Muscle of leg (tissue), 11 donors: ENCODE results near the gene CAVIN1. TPM values are rescaled to one million over a fixed set of nuclear protein-coding genes. Genes with fewer than 3 reads are reported as not detected.
"Not testable (repeated sequence)": the region's sequence is repeated elsewhere in the genome, so short reads cannot be mapped to it uniquely, and the experiment has no call there.

ENCODE experiments used
- DNase-seq: peaks from one replicate; pipeline ENCODE4 v3.0.0; 2013
- H3K27ac ChIP-seq: one replicate; pipeline ENCODE4 v1.5.1; 2013; ENCODE audit warnings: mild to moderate bottlenecking, low read length, control low read depth
- H3K27me3 ChIP-seq: one replicate; pipeline ENCODE4 v1.6.1; 2013; ENCODE audit warnings: low read length; ENCODE audit not compliant: control insufficient read depth, insufficient read depth
- H3K36me3 ChIP-seq: one replicate; pipeline ENCODE4 v1.6.1; 2013; ENCODE audit warnings: low read length; ENCODE audit not compliant: control insufficient read depth, insufficient read depth
- H3K4me1 ChIP-seq: one replicate; pipeline ENCODE4 v1.6.1; 2013; ENCODE audit warnings: low read length; ENCODE audit not compliant: control insufficient read depth, insufficient read depth
- H3K4me3 ChIP-seq: one replicate; pipeline ENCODE4 v1.5.1; 2013; ENCODE audit warnings: low read length, control low read depth
- H3K9me3 ChIP-seq: replicated peaks from 2 replicates; pipeline ENCODE4 v1.6.1; 2013; ENCODE audit warnings: low read depth, low read length; ENCODE audit not compliant: control insufficient read depth
- WGBS: methylation state at CpG from one replicate; pipeline ENCODE4 v1.1.5; 2013; ENCODE audit warnings: missing lambda C conversion rate; ENCODE audit not compliant: insufficient coverage; 5-methylcytosine and 5-hydroxymethylcytosine counted together
- polyA plus RNA-seq, 8 donors: library from polyadenylated mRNA; unstranded; fragments of 120-200 nt; gene quantifications; one replicate each; pipeline versions ENCODE4 v1.2.1 to v1.2.3, GENCODE V29; 2013; ENCODE audit warnings: inconsistent platforms in 1 of 8, low replicate concordance in 1 of 8; ENCODE audit not compliant: insufficient read length in 8 of 8, insufficient read depth in 1 of 8
- total RNA-seq: library from RNA; stranded (reverse); fragments of 120-200 nt; gene quantifications from one replicate; pipeline ENCODE4 v1.2.4, GENCODE V29; 2013

CAVIN1 gene
- total and polyA plus RNA-seq, 9 donors = 206 to 334 (median 291) TPM

DNA sequence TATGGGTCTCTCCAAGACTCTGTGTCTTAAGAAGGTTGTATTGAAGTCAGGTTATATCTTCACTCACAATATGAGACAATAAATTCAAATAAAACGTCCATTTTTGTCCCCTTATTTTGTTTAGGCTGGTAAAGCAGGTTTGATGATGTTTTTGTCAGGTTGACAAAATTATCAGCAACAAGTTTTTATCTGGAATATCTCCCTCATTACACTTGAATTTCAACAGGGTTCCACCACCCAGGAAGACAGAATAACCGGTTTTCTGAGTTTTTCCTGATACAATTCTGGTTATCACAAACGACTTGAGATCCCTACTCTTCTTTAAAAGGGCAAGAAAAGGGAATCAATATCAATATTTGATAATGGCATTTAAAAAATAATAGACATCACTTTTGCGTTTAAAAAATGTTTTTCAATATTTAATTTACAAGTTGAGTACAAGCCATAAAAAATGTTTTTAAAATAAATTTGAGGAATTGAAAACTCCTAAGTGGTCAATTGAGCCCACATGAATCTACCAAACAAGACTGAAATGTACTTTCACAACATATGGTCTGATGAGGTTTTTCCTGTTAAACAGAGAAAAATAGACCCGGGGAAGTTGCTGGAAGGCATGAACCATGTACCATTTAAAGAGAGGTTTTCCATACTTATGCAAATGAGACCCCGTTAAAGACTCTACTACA, 34.2 kb upstream of the CAVIN1 start:
- no peak overlapping the region for H3K4me3 ChIP-seq

DNA sequence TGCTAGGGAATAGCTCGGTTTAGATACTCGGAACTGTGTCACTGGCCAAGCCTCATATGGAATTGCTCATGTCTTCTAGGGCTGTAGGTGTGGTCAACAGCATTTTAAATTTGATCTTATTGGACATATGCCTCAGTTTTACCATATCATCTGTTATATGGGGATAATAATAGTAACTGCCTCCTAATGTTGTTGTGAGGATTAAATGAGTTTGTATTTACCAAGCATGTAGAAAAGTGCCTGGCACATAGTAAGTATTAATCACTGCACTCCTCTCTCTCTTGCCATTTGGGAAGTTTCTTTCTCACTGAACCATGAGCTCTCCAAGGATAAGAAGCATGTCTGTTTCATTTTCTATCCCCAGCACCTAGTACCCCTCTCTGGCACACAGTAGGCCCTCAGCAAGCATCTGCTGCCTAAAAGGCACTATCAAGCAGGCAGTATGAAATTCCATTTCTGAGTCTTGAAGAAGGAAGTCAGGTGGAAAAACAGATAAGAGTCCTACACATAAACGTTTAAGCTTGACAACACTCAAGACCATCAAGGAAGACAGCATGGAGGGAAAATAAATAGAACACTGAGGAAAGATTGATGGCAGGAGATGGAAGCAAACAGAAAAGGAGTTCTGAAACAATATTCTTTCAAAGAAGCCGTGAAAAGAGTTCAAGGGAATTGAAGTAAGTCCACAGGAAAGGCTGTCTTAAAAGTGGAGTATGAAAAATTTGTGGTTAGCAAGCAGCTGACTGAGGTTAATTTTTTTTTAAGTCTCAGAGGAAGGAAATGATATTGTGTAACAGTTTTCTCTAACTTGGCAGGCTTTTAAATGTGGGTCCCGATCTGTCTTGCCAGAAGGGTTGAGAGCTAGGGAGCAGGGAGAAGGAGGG, 33.4 kb upstream of the CAVIN1 start:
- H3K36me3 ChIP-seq = no peaks in the 10 kb centered on the region

More for the DNA sequence above, 34.2 kb upstream of the CAVIN1 start:
- no peaks in the 10 kb centered on the region for H3K27me3 ChIP-seq
- no CpG with 5 or more reads among the region's 6 CpGs for WGBS
- no peaks in the 10 kb centered on the region for H3K9me3 ChIP-seq
- peak; percentile 72 for DNase-seq
- peaks cover 13% of the 10 kb centered on the region for H3K4me1 ChIP-seq
- peak overlapping the region; percentile 73 for H3K27ac ChIP-seq
- peaks cover 4% of the 10 kb centered on the region for H3K36me3 ChIP-seq

DNA sequence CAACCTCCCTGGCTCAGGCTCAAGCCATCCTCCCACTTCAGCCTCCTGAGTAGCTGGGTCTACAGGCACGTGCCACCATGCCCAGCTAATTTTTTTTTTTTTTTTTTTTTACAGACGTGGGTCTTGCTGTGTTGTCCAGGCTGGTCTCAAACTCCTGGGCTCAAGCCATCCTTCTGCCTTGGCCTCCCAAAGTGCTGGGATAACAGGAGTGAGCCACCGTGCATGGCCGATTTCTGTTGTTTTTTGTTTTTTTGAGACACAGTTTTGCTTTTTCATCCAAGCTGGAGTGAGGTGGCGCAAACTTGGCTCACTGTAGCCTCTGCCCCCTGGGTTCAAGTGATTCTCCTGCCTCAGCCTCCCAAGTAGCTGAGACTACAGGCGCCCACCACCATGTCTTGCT, 31.9 kb upstream of the CAVIN1 start:
- not testable (repeated sequence) for H3K9me3 ChIP-seq, H3K36me3 ChIP-seq, H3K27me3 ChIP-seq, H3K4me3 ChIP-seq, H3K27ac ChIP-seq, DNase-seq, H3K4me1 ChIP-seq
- 100% methylated on average over 3 of the region's 6 CpGs for WGBS

More for the DNA sequence above, 33.4 kb upstream of the CAVIN1 start:
- no peaks in the 10 kb centered on the region for H3K9me3 ChIP-seq
- no peaks in the 10 kb centered on the region for H3K27me3 ChIP-seq
- DNase-seq = peak; percentile 79
- peaks cover 13% of the 10 kb centered on the region for H3K4me1 ChIP-seq
- WGBS = 17% methylated on average over 1 of the region's 5 CpGs
- H3K27ac ChIP-seq = peak overlapping the region; percentile 73
- H3K4me3 ChIP-seq = no peak overlapping the region

DNA sequence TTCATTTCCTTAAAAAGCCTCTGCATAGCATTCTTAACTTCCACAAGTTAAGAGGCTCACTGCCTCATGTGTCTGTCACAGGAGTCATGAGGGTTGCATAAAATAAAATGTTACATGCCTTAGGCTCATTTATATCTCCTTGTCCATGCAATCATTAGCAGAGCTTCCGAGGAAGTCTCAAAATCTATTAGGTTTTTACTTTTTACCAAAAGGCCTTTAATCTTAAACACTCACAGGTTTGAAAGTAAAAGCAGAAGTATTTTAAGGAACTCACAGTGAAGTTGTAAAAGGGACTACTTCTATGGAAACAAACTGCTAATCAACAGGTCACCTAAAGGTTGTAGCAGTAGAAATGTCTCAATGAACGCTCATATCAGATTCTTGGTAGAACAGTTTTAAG, 30.4 kb upstream of the CAVIN1 start:
- Histone ChIP-seq H3K9me3 (no peaks in the 10 kb centered on the region), H3K36me3 (no peaks in the 10 kb centered on the region), H3K4me1 (peaks cover 5% of the 10 kb centered on the region), H3K27ac (peak overlapping the region; percentile 38), H3K27me3 (no peaks in the 10 kb centered on the region), H3K4me3 (no peak overlapping the region)
- no peak for DNase-seq
- no CpG with 5 or more reads among the region's 2 CpGs for WGBS

DNA sequence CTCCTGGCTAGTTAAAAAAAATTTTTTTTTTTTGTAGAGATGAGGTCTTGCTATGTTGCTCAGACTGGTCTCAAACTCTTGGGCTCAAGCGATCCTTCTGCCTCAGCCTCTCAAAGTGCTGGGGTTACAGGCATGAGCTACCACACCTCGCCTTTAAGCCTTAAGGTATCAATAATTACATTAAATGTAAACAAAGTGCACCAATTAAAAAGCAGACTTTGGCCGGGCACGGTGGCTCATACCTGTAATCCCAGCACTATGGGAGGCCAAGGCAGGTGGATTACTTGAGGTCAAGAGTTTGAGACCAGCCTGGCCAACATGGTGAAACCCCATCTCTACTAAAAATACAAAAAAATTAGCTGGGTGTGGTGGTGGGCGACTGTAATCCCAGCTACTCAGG, 28.2 kb upstream of the CAVIN1 start:
- H3K27ac ChIP-seq, H3K27me3 ChIP-seq, H3K9me3 ChIP-seq, H3K36me3 ChIP-seq, H3K4me1 ChIP-seq, H3K4me3 ChIP-seq, DNase-seq: not testable (repeated sequence)
- no CpG with 5 or more reads among the region's 5 CpGs for WGBS

DNA sequence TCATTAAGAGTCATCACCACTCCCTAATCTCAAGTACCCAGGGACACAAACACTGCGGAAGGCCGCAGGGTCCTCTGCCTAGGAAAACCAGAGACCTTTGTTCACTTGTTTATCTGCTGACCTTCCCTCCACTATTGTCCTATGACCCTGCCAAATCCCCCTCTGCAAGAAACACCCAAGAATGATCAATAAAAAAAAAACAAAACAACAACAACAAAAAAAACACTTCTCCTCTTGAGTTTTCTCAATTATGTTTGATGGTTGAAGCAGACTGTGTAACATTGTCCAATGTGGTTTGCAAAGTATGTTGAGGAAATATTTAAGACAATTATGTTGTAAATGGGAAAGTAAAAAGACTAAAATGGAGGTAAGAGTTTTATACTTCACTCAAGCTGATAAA, 26.8 kb upstream of the CAVIN1 start:
- not testable (repeated sequence) for H3K27ac ChIP-seq, H3K27me3 ChIP-seq, H3K4me1 ChIP-seq, H3K36me3 ChIP-seq, H3K9me3 ChIP-seq, H3K4me3 ChIP-seq, DNase-seq
- WGBS = no CpG with 5 or more reads among the region's 2 CpGs

DNA sequence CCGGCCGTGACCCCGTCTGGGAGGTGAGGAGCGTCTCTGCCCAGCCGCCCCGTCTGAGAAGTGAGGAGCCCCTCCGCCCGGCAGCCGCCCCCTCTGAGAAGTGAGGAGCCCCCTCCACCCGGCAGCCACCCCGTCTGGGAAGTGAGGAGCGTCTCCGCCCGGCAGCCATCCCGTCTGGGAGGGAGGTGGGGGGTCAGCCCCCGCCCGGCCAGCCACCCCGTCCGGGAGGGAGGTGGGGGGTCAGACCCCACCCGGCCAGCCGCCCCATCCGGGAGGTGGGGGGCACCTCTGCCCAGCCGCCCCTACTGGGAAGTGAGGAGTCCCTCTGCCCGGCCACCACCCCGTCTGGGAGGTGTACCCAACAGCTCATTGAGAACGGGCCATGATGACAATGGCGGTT, 26.1 kb upstream of the CAVIN1 start:
- H3K27ac ChIP-seq, H3K27me3 ChIP-seq, H3K36me3 ChIP-seq, H3K4me3 ChIP-seq, DNase-seq, H3K4me1 ChIP-seq, H3K9me3 ChIP-seq: not testable (repeated sequence)
- WGBS = 100% methylated on average over 6 of the region's 27 CpGs

DNA sequence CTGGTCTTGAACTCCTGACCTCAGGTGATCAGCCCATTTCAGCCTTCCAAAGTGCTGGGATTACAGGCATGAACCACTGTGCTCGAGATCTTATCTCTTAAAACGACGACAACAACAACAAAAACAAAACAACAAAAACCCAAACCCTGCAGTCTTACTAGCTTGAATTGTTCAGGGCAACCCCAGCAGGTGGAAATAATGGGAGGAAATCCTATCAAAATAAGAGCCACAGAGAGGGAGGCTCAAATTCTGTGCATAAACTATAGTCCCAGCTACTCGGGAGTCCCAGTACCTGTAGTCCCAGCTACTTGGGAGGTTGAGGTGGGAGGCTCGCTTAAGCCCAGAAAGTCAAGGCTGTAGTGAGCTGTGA, 19.1 kb upstream of the CAVIN1 start:
- Histone ChIP-seq H3K9me3 (no peaks in the 10 kb centered on the region), H3K27ac (no peak overlapping the region), H3K36me3 (no peaks in the 10 kb centered on the region), H3K4me3 (no peak overlapping the region), H3K4me1 (no peaks in the 10 kb centered on the region), H3K27me3 (no peaks in the 10 kb centered on the region)
- DNase-seq = no peak
- WGBS = no CpG with 5 or more reads among the region's 5 CpGs

DNA sequence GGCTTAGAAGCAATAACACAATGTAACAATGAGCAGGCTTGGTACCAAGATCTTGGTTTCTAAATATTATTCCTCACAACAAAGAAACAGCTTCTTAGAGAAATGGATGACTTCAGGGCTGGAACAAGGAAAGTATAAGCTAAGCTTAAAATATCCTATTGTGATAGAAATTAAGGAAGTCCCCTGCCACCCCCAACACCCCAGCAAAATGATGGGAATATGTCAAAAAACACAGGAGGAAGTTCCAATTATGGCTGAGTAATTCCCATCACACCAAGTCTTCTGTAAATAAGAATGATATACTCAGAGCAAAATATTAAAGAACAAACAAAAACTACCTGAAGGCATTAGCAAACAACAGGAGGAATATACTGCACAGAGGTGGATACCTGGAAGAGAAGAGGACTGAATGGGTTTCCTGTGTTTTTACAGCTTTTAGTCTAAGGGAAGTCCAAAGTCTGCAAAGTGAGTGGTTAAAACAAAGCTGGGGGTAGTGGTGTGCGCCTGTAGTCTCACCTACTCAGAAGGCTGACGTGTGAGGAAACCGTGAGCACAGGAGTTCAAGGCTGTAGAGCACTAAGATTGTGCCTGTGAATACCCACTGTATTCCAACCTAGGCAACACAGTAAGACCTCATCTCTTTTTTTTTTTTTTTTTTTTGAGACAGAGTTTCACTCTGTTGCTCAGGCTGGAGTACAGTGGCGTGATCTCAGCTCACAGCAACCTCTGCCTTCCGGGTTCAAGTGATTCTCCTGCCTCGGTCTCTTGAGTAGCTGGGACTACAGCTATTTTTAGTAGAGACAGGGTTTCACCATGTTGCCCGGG, 18.5 kb upstream of the CAVIN1 start:
- Histone ChIP-seq H3K36me3 (no peaks in the 10 kb centered on the region), H3K9me3 (no peaks in the 10 kb centered on the region), H3K4me3 (no peak overlapping the region), H3K27me3 (no peaks in the 10 kb centered on the region), H3K27ac (peak overlapping the region; percentile 47), H3K4me1 (peaks cover 4% of the 10 kb centered on the region)
- WGBS = 49% methylated on average over 6 of the region's 7 CpGs
- DNase-seq = no peak
